CD8-positive, alpha-beta memory T cell (primary cell): ENCODE measurements around the gene TMCO5A. TPM values are rescaled to one million over a fixed set of nuclear protein-coding genes. Genes with fewer than 3 reads are reported as not detected.

ENCODE experiments used
- CTCF ChIA-PET: fragments of 350-600 bp; sonication (Branson Sonifier 250); formaldehyde crosslinking; loops from one replicate; lab custom pipeline; 2021; ENCODE audit warnings: antibody characterized with exemption; lab: Charles Lee
- POLR2A ChIA-PET: fragments of 350-600 bp; sonication (Branson Sonifier 250); formaldehyde crosslinking; loops from one replicate; lab custom pipeline; 2021; ENCODE audit warnings: antibody characterized with exemption; lab: Charles Lee
- DNase-seq, 5 donors: peaks; one replicate each; pipeline versions ENCODE4 v3.0.0 to v3.0.0-alpha.2; 2020 to 2022; ENCODE audit warnings: mixed read lengths in 1 of 5
- H3K27ac ChIP-seq: one replicate; pipeline ENCODE4 v1.7.0; 2013; ENCODE audit warnings: low read depth, mild to moderate bottlenecking, low read length, moderate library complexity
- H3K27me3 ChIP-seq: 2 replicates; pipeline ENCODE4 v1.7.0; 2013; ENCODE audit warnings: low read length, mild to moderate bottlenecking; ENCODE audit not compliant: insufficient read depth, poor library complexity, severe bottlenecking
- H3K36me3 ChIP-seq: 2 replicates; pipeline ENCODE4 v1.7.0; 2013; ENCODE audit warnings: mild to moderate bottlenecking, low read length, moderate library complexity; ENCODE audit not compliant: insufficient read depth
- H3K4me1 ChIP-seq: 2 replicates; pipeline ENCODE4 v1.7.0; 2013; ENCODE audit warnings: mild to moderate bottlenecking, low read length, moderate library complexity; ENCODE audit not compliant: insufficient read depth
- H3K4me3 ChIP-seq: 2 replicates; pipeline ENCODE4 v1.7.0; 2013; ENCODE audit warnings: mild to moderate bottlenecking, low read length
- H3K9me3 ChIP-seq: 2 replicates; pipeline ENCODE4 v1.7.0; 2013; ENCODE audit warnings: mild to moderate bottlenecking, low read length
- H3K27ac Mint-ChIP-seq, 8 donors: one replicate each; pipeline ENCODE4 v1.8.0; 2020 to 2021; ENCODE audit warnings: mixed read lengths in 8 of 8, mild to moderate bottlenecking in 6 of 8, inconsistent platforms in 3 of 8, moderate library complexity in 3 of 8
- H3K27me3 Mint-ChIP-seq, 2 donors: one replicate each; pipeline ENCODE4 v1.8.0; 2020 to 2021; ENCODE audit warnings: mixed read lengths in 2 of 2, mild to moderate bottlenecking in 1 of 2, moderate library complexity in 1 of 2
- H3K36me3 Mint-ChIP-seq, 3 donors: one replicate each; pipeline ENCODE4 v1.8.0; 2020 to 2021; ENCODE audit warnings: mixed read lengths in 3 of 3, inconsistent platforms in 1 of 3, mild to moderate bottlenecking in 1 of 3
- H3K4me1 Mint-ChIP-seq, 3 donors: one replicate each; pipeline ENCODE4 v1.8.0; 2020 to 2021; ENCODE audit warnings: mixed read lengths in 3 of 3, inconsistent platforms in 1 of 3, mild to moderate bottlenecking in 1 of 3
- H3K4me3 Mint-ChIP-seq, 7 donors: one replicate each; pipeline ENCODE4 v1.8.0; 2020 to 2021; ENCODE audit warnings: mixed read lengths in 7 of 7, mild to moderate bottlenecking in 6 of 7, moderate library complexity in 4 of 7, inconsistent platforms in 2 of 7
- H3K9me3 Mint-ChIP-seq, 5 donors: one replicate each; pipeline ENCODE4 v1.8.0; 2020 to 2022; ENCODE audit warnings: mixed read lengths in 5 of 5, mild to moderate bottlenecking in 3 of 5, moderate library complexity in 2 of 5, inconsistent platforms in 1 of 5
- polyA plus RNA-seq: library from polyadenylated mRNA; unstranded; fragments of 300-500 nt; fragmentation: Illumina TruSeq; gene quantifications from one replicate; pipeline ENCODE4 v1.2.3, GENCODE V29; 2021
- total RNA-seq, 2 experiments: library from RNA; stranded (reverse); gene quantifications; one replicate each; pipeline ENCODE4 v1.2.3, GENCODE V29; 2021

Gene TMCO5A
- total and polyA plus RNA-seq, 3 experiments from 2014 or later, result not detected

DNA sequence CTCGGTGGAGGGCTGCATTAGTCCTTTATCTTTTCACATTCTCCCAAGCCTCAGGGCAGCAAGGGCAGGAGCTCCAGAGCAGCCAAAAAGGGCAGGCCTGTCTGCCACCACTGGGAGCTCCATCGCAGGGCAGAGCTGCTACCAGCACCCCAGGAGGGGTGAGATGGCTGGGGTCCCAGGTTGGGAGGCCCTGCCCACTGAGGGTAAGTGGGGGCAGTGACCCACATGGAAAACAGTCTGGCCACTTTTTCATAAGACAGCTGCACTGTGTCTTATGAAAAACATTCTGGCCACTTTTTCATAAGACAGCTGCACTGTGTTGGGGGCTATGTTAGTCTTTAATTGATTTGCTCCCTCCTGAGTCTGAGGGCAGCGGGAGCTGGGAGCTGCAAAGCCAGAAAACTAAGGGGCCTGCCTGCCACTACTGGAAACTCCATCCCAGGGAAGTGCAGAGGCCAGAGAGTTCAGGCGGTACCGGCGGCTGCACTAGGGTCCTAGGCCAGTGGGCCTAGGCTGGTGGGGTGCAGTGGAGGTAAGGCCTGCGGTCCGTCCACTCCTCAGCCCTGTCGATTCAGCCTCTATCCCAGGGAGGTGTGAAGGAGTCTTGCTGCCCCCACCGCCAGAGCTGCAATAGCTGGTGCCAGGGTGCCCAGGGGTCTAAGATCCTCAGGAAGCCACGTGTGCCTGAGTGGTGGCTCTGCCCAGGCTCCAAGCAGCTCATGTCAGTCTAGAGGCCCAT, 45.4 kb downstream of the TMCO5A start:
- Mint-ChIP-seq H3K27me3 (peaks cover 4 to 8% of the 10 kb centered on the region in 2 donors), H3K4me3 (no peak overlapping the region), H3K27ac (no peak overlapping the region), H3K36me3 (no peaks in the 10 kb centered on the region), H3K9me3 (peaks cover 0 to 4% (median 0%) of the 10 kb centered on the region in 5 donors), H3K4me1 (no peaks in the 10 kb centered on the region)
- Histone ChIP-seq H3K36me3 (no peaks in the 10 kb centered on the region), H3K27ac (no peak overlapping the region), H3K27me3 (no peaks in the 10 kb centered on the region), H3K4me1 (no peaks in the 10 kb centered on the region), H3K4me3 (no peak overlapping the region), H3K9me3 (no peaks in the 10 kb centered on the region)
- ChIA-PET CTCF (no interaction called here), POLR2A (no interaction called here)
- DNase-seq, result no peak

- Mint-ChIP-seq H3K27ac (no peak overlapping the region), H3K4me3 (no peak overlapping the region), H3K36me3 (no peaks in the 10 kb centered on the region), H3K9me3 (peaks cover 0 to 4% (median 0%) of the 10 kb centered on the region in 5 donors), H3K4me1 (no peaks in the 10 kb centered on the region), H3K27me3 (peaks cover 4 to 7% of the 10 kb centered on the region in 2 donors)
- Histone ChIP-seq H3K27ac (no peak overlapping the region), H3K4me3 (no peak overlapping the region), H3K4me1 (no peaks in the 10 kb centered on the region), H3K36me3 (no peaks in the 10 kb centered on the region), H3K9me3 (no peaks in the 10 kb centered on the region), H3K27me3 (no peaks in the 10 kb centered on the region)
- ChIA-PET POLR2A (no interaction called here), CTCF (no interaction called here)
- no peak for DNase-seq
Observed at GRCh38 chr15:37981201-37981600, 46.8 kb downstream of the TMCO5A start.

- Histone ChIP-seq H3K27me3 (no peaks in the 10 kb centered on the region), H3K36me3 (no peaks in the 10 kb centered on the region), H3K27ac (no peak overlapping the region), H3K4me3 (no peak overlapping the region), H3K4me1 (no peaks in the 10 kb centered on the region), H3K9me3 (no peaks in the 10 kb centered on the region)
- Mint-ChIP-seq H3K27me3 (peaks cover 4 to 10% of the 10 kb centered on the region in 2 donors), H3K9me3 (peaks cover 0 to 4% (median 0%) of the 10 kb centered on the region in 5 donors), H3K36me3 (no peaks in the 10 kb centered on the region), H3K4me1 (no peaks in the 10 kb centered on the region), H3K27ac (no peak overlapping the region), H3K4me3 (no peak overlapping the region)
- ChIA-PET POLR2A (no interaction called here), CTCF (no interaction called here)
- no peak for DNase-seq
Observed at GRCh38 chr15:37981775-37982174, 47.3 kb downstream of the TMCO5A start.

DNA sequence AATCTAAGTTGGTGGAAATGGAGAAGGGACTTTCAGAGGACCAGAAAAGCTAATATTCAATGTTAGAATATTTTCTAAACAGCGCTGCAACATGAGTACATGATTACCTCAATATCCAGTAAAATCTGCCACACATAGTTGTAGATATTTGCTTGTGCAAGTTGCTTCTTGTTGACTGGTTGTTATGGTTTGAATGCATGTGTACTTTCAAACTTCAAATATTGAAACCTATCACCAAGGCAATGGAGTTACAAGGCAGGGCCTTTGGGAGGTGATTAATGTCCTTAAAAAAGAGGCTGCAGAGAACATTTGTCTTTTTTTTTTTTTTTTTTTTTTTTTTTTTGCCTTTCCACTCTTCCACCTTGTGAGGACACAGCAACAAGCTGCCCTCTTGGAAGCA, 49.9 kb downstream of the TMCO5A start:
- POLR2A ChIA-PET, result no interaction called here
- no peaks in the 10 kb centered on the region for H3K4me1 Mint-ChIP-seq

GRCh38 chr15:37995461-37996347, 61.3 kb downstream of the TMCO5A start:
- Histone ChIP-seq H3K4me1 (no peaks in the 10 kb centered on the region), H3K4me3 (no peak overlapping the region), H3K27me3 (no peaks in the 10 kb centered on the region), H3K36me3 (no peaks in the 10 kb centered on the region), H3K27ac (no peak overlapping the region), H3K9me3 (no peaks in the 10 kb centered on the region)
- DNase-seq, result no peak
- Mint-ChIP-seq H3K36me3 (no peaks in the 10 kb centered on the region), H3K4me3 (no peak overlapping the region), H3K27me3 (peaks cover 2 to 26% of the 10 kb centered on the region in 2 donors), H3K9me3 (peaks cover 0 to 6% (median 0%) of the 10 kb centered on the region in 5 donors), H3K4me1 (no peaks in the 10 kb centered on the region), H3K27ac (no peak overlapping the region)
- POLR2A ChIA-PET, result no interaction called here
- CTCF ChIA-PET, result no interaction called here

More for the DNA sequence above, 49.9 kb downstream of the TMCO5A start:
- Histone ChIP-seq H3K4me1 (no peaks in the 10 kb centered on the region), H3K9me3 (no peaks in the 10 kb centered on the region), H3K27me3 (no peaks in the 10 kb centered on the region), H3K27ac (no peak overlapping the region), H3K4me3 (no peak overlapping the region), H3K36me3 (no peaks in the 10 kb centered on the region)
- Mint-ChIP-seq H3K27me3 (peaks cover 3 to 21% of the 10 kb centered on the region in 2 donors), H3K4me3 (no peak overlapping the region), H3K36me3 (no peaks in the 10 kb centered on the region), H3K27ac (no peak overlapping the region), H3K9me3 (peaks cover 0 to 8% (median 4%) of the 10 kb centered on the region in 5 donors)
- DNase-seq, result no peak
- CTCF ChIA-PET, result interaction anchor here (0.7 kb wide), 1 partner anchor 428 kb away, joined by 3 read pairs; no protein-coding TSS in a partner anchor
